CD14-positive monocyte (primary cell): Measurements from ENCODE around the gene TMEM220. TPM values are rescaled to one million over a fixed set of nuclear protein-coding genes. Genes with fewer than 3 reads are reported as not detected.
A peak's percentile ranks its signal among the peaks of the same experiment; 100 is the strongest.

Source experiments
- DNase-seq, 3 donors: peaks; one replicate each; pipeline ENCODE4 v3.0.0-alpha.2; 2011 to 2022
- H2AFZ ChIP-seq: 2 replicates; pipeline ENCODE4 v1.6.0; 2012; ENCODE audit warnings: mild to moderate bottlenecking, low read depth, low read length, inconsistent platforms; ENCODE audit not compliant: insufficient read depth, poor library complexity, severe bottlenecking
- H3K27ac ChIP-seq, 2 donors: 1 replicate in 1 of 2; 2 replicates in 1 of 2; pipeline ENCODE4 v1.5.1; 2012 to 2013; ENCODE audit warnings: low read length in 2 of 2, control low read depth in 1 of 2, inconsistent platforms in 1 of 2, low read depth in 1 of 2, mild to moderate bottlenecking in 1 of 2
- H3K27me3 ChIP-seq, 2 donors: one replicate each; pipeline versions ENCODE4 v1.6.0 to v1.6.1; 2011 to 2013; ENCODE audit warnings: low read length in 2 of 2; ENCODE audit not compliant: control insufficient read depth in 2 of 2, insufficient read depth in 2 of 2
- H3K36me3 ChIP-seq, 2 donors: replicated peaks in 1 of 2; 1 replicate in 1 of 2; 2 replicates in 1 of 2; pipeline versions ENCODE4 v1.5.1 to v1.6.1; 2012 to 2013; ENCODE audit warnings: low read length in 2 of 2, control low read depth in 1 of 2, inconsistent platforms in 1 of 2, mild to moderate bottlenecking in 1 of 2; ENCODE audit not compliant: insufficient read depth in 2 of 2, control insufficient read depth in 1 of 2
- H3K4me1 ChIP-seq, 2 donors: 1 replicate in 1 of 2; 2 replicates in 1 of 2; pipeline versions ENCODE4 v1.5.1 to v1.6.1; 2012 to 2013; ENCODE audit warnings: low read length in 2 of 2, control low read depth in 1 of 2, inconsistent platforms in 1 of 2, mild to moderate bottlenecking in 1 of 2, moderate library complexity in 1 of 2; ENCODE audit not compliant: insufficient read depth in 2 of 2, control insufficient read depth in 1 of 2
- H3K4me2 ChIP-seq: replicated peaks from 2 replicates; pipeline ENCODE3; 2012; ENCODE audit warnings: low read length, moderate library complexity, mild to moderate bottlenecking; ENCODE audit not compliant: poor library complexity, severe bottlenecking; ENCODE audit errors: extremely low read depth
- H3K4me3 ChIP-seq, 3 experiments: fragments of 200-600 bp in 1 of 3; sonication (generic) in 1 of 3; replicated peaks in 1 of 3; 1 replicate in 2 of 3; 2 replicates in 1 of 3; pipeline ENCODE4 v1.5.1; 2011 to 2013; ENCODE audit warnings: low read length in 3 of 3, mild to moderate bottlenecking in 3 of 3, control low read depth in 2 of 3, low read depth in 2 of 3, inconsistent platforms in 1 of 3, moderate library complexity in 1 of 3
- H3K79me2 ChIP-seq: 2 replicates; pipeline ENCODE4 v1.6.0; 2012; ENCODE audit warnings: mild to moderate bottlenecking, control low read depth, inconsistent platforms, low read length, moderate library complexity; ENCODE audit not compliant: insufficient read depth
- H3K9ac ChIP-seq: 2 replicates; pipeline ENCODE4 v1.6.0; 2017; ENCODE audit warnings: low read length, mild to moderate bottlenecking; ENCODE audit not compliant: insufficient read depth, poor library complexity, severe bottlenecking
- H3K9me3 ChIP-seq, 2 donors: replicated peaks in 1 of 2; 1 replicate in 1 of 2; 2 replicates in 1 of 2; pipeline versions ENCODE4 v1.5.1 to v1.6.1; 2012 to 2013; ENCODE audit warnings: low read length in 2 of 2, control low read depth in 1 of 2; ENCODE audit not compliant: control insufficient read depth in 1 of 2, insufficient read depth in 1 of 2
- H4K20me1 ChIP-seq: 2 replicates; pipeline ENCODE4 v1.6.0; 2012; ENCODE audit warnings: mild to moderate bottlenecking, low read length, control low read depth, moderate library complexity; ENCODE audit not compliant: insufficient read depth
- H3K27ac Mint-ChIP-seq, 7 donors: one replicate each; pipeline ENCODE4 v1.8.0; 2020; ENCODE audit warnings: mild to moderate bottlenecking in 7 of 7, mixed read lengths in 7 of 7, moderate library complexity in 6 of 7, inconsistent platforms in 2 of 7
- H3K27me3 Mint-ChIP-seq, 3 donors: one replicate each; pipeline ENCODE4 v1.8.0; 2021 to 2022; ENCODE audit warnings: low read depth in 3 of 3, mild to moderate bottlenecking in 3 of 3, mixed read lengths in 3 of 3, moderate library complexity in 3 of 3, inconsistent platforms in 1 of 3
- H3K36me3 Mint-ChIP-seq, 2 donors: one replicate each; pipeline ENCODE4 v1.8.0; 2020; ENCODE audit warnings: mixed read lengths in 2 of 2, inconsistent platforms in 1 of 2, mild to moderate bottlenecking in 1 of 2
- H3K4me1 Mint-ChIP-seq: one replicate; pipeline ENCODE4 v1.8.0; 2020; ENCODE audit warnings: mild to moderate bottlenecking, mixed read lengths
- H3K4me3 Mint-ChIP-seq, 2 donors: one replicate each; pipeline ENCODE4 v1.8.0; 2020; ENCODE audit warnings: mild to moderate bottlenecking in 2 of 2, mixed read lengths in 2 of 2, moderate library complexity in 1 of 2
- H3K9me3 Mint-ChIP-seq, 7 donors: one replicate each; pipeline ENCODE4 v1.8.0; 2020 to 2022; ENCODE audit warnings: mixed read lengths in 7 of 7, mild to moderate bottlenecking in 6 of 7, moderate library complexity in 6 of 7, inconsistent platforms in 2 of 7
- WGBS: methylation state at CpG from one replicate; pipeline ENCODE4 v1.1.5; 2013; ENCODE audit warnings: missing lambda C conversion rate; ENCODE audit not compliant: insufficient coverage; 5-methylcytosine and 5-hydroxymethylcytosine counted together
- intact Hi-C, 2 donors: fragments of 100-400 bp; cut with micrococcal nuclease; formaldehyde crosslinking; loops; one replicate each; pipeline versions ENCODE4 v1.15.0 to v1.15.1; 2023
- polyA plus RNA-seq, 3 donors: library from polyadenylated mRNA; depleted of rRNA in 1 of 3; unstranded in 2 of 3; stranded (reverse) in 1 of 3; fragments of 300-500 nt in 2 of 3; fragments of >200 nt in 1 of 3; fragmentation: Illumina TruSeq in 2 of 3; gene quantifications; 1 replicate in 2 of 3; 2 replicates in 1 of 3; pipeline ENCODE4 v1.2.3, GENCODE V29; 2012 to 2021
- TF ChIP-seq, protein P1 (sequence below): fragments of 200-600 bp; IDR thresholded peaks from one replicate; pipeline ENCODE4 v1.8.0; 2022; ENCODE audit warnings: antibody characterized with exemption, mild to moderate bottlenecking

Gene TMEM220
- polyA plus RNA-seq, 3 donors: 0.33 to 4.8 (median 1.1) TPM

- Histone ChIP-seq H3K9ac (no peak overlapping the region), H3K27me3 (no peaks in the 10 kb centered on the region), H4K20me1 (no peaks in the 10 kb centered on the region), H3K4me1 (no peaks in the 10 kb centered on the region), H3K27ac (no peak overlapping the region), H3K4me3 (no peak overlapping the region), H3K4me2 (no peak overlapping the region), H3K36me3 (no peaks in the 10 kb centered on the region), H2AFZ (no peak overlapping the region), H3K9me3 (no peaks in the 10 kb centered on the region), H3K79me2 (no peaks in the 10 kb centered on the region)
- H3K4me1 Mint-ChIP-seq: peaks cover 10% of the 10 kb centered on the region
- intact Hi-C loops: no loop called here
- peak overlapping the region in 1 of 7 donors; percentile 70 for H3K27ac Mint-ChIP-seq
- peaks cover 0 to 3% (median 0%) of the 10 kb centered on the region in 7 donors for H3K9me3 Mint-ChIP-seq
- TF ChIP-seq, protein P1, sequence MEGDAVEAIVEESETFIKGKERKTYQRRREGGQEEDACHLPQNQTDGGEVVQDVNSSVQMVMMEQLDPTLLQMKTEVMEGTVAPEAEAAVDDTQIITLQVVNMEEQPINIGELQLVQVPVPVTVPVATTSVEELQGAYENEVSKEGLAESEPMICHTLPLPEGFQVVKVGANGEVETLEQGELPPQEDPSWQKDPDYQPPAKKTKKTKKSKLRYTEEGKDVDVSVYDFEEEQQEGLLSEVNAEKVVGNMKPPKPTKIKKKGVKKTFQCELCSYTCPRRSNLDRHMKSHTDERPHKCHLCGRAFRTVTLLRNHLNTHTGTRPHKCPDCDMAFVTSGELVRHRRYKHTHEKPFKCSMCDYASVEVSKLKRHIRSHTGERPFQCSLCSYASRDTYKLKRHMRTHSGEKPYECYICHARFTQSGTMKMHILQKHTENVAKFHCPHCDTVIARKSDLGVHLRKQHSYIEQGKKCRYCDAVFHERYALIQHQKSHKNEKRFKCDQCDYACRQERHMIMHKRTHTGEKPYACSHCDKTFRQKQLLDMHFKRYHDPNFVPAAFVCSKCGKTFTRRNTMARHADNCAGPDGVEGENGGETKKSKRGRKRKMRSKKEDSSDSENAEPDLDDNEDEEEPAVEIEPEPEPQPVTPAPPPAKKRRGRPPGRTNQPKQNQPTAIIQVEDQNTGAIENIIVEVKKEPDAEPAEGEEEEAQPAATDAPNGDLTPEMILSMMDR: no peak
- H3K27me3 Mint-ChIP-seq: peaks cover 0 to 7% (median 2%) of the 10 kb centered on the region in 3 donors
- no peak overlapping the region for H3K4me3 Mint-ChIP-seq
- DNase-seq: no peak
- H3K36me3 Mint-ChIP-seq: no peaks in the 10 kb centered on the region
- 85% methylated on average over 2 of the region's 3 CpGs for WGBS
These were observed 25.8 kb upstream of the TMEM220 start for GRCh38 chr17:10755592-10756127.

DNA sequence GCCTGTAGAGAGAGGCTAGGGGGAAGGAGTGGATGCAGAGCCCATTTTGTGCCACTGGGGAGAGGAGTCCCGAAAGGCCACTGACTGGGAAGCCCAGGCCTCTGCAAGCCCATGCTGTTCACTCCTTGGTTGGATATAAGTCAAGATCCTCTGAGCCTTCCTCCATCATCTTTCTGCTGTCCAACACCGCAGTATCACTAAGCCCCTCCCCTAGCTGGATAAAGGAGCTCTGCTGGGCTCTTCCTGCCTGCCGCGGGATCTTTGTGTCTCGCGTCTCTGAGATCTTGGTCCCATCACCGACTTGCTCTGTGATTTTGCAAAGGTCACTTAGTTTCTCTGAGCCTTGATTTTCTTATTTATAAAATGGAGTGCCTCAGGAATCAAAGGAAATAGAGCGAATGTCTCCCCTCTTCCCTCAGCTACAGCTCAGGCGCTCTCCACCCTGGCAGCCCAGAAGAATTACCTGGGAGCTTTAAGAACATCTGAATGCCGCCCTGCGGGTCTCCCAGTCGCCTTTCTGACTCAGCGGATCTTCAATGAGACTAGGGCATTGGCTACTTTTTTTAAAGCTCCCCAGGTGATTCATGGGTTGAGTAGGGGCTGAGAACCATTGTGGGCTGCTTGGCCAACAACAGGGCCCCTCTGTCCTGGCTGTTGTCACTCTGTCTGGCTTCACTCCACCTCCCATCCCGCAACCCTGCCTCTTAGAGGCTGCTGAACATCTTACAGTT, 25.2 kb upstream of the TMEM220 start:
- Histone ChIP-seq H3K79me2 (no peaks in the 10 kb centered on the region), H3K4me1 (no peaks in the 10 kb centered on the region), H3K27ac (no peak overlapping the region), H3K36me3 (no peaks in the 10 kb centered on the region), H3K9me3 (no peaks in the 10 kb centered on the region), H4K20me1 (no peaks in the 10 kb centered on the region), H2AFZ (no peak overlapping the region), H3K4me3 (no peak overlapping the region), H3K9ac (no peak overlapping the region), H3K4me2 (no peak overlapping the region), H3K27me3 (no peaks in the 10 kb centered on the region)
- Mint-ChIP-seq H3K27ac (peak overlapping the region in 1 of 7 donors; percentile 43), H3K36me3 (no peaks in the 10 kb centered on the region), H3K4me1 (peaks cover 10% of the 10 kb centered on the region), H3K9me3 (peaks cover 0 to 3% (median 0%) of the 10 kb centered on the region in 7 donors), H3K4me3 (no peak overlapping the region), H3K27me3 (peaks cover 0 to 7% (median 2%) of the 10 kb centered on the region in 3 donors)
- TF ChIP-seq, protein P1: no peak
- no peak for DNase-seq
- WGBS: 90% methylated on average over 8 of the region's 14 CpGs
- intact Hi-C loops: no loop called here
